ENCODE measurements around the gene SLC66A2. TPM values are rescaled to one million over a fixed set of nuclear protein-coding genes. Genes with fewer than 3 reads are reported as not detected.
A peak's percentile ranks its signal among the peaks of the same experiment; 100 is the strongest.

Gene SLC66A2
- total and polyA plus RNA-seq, 12 donors = 21.4 to 32.3 (median 25.6) TPM

GRCh38 chr18:79906706-79907105 lies 44.7 kb downstream of the SLC66A2 start:
- ATAC-seq (no peak), DNase-seq (no peak)
- Histone ChIP-seq H3K27me3 (no peaks in the 10 kb centered on the region), H3K36me3 (peaks cover 0 to 50% (median 21%) of the 10 kb centered on the region in 9 donors), H3K4me1 (peaks cover 0 to 3% (median 0%) of the 10 kb centered on the region in 9 donors), H3K9me3 (no peaks in the 10 kb centered on the region), H3K27ac (no peak overlapping the region), H3K4me3 (no peak overlapping the region)
- intact Hi-C loops (cut with DNase I) = no loop called here
- 99% methylated on average over 2 of the region's 2 CpGs for WGBS, 2 donors
- TF ChIP-seq CTCF (IDR thresholded peaks at IDR 0.05) = no peak

- ATAC-seq (no peak), DNase-seq (no peak)
- Histone ChIP-seq H3K9me3 (peaks cover 0 to 3% (median 0%) of the 10 kb centered on the region in 11 donors), H3K36me3 (peaks cover 0 to 50% (median 21%) of the 10 kb centered on the region in 9 donors), H3K4me1 (peaks cover 0 to 3% (median 0%) of the 10 kb centered on the region in 9 donors), H3K4me3 (no peak overlapping the region), H3K27me3 (no peaks in the 10 kb centered on the region), H3K27ac (no peak overlapping the region)
- 69 to 75% methylated on average over 1 of the region's 1 CpG for WGBS, 2 donors
- no peak for TF ChIP-seq CTCF (IDR thresholded peaks at IDR 0.05)
- intact Hi-C loops (cut with DNase I) = no loop called here
Observed at GRCh38 chr18:79905993-79906392, 45.5 kb downstream of the SLC66A2 start.

- 89 to 90% methylated on average over 21 of the region's 21 CpGs for WGBS, 2 donors
- intact Hi-C loops (cut with DNase I) = no loop called here
- peaks cover 0 to 3% (median 0%) of the 10 kb centered on the region in 9 donors for H3K4me1 ChIP-seq
- ATAC-seq (peak in 2 of 8 donors; percentile 29 to 33), DNase-seq (no peak)
- H3K4me3 ChIP-seq = no peak overlapping the region
- no peak for TF ChIP-seq CTCF (IDR thresholded peaks at IDR 0.05)
- H3K27me3 ChIP-seq = no peaks in the 10 kb centered on the region
- H3K9me3 ChIP-seq = peaks cover 0 to 8% (median 0%) of the 10 kb centered on the region in 11 donors
- H3K27ac ChIP-seq = no peak overlapping the region
- peaks cover 0 to 50% (median 21%) of the 10 kb centered on the region in 9 donors for H3K36me3 ChIP-seq
Observed at GRCh38 chr18:79905389-79905911, 46.0 kb downstream of the SLC66A2 start.

- no peak for DNase-seq
- no peaks in the 10 kb centered on the region for H3K27me3 ChIP-seq
- peaks cover 0 to 50% (median 21%) of the 10 kb centered on the region in 9 donors for H3K36me3 ChIP-seq
- no peak for TF ChIP-seq CTCF (IDR thresholded peaks at IDR 0.05)
- no peak overlapping the region for H3K27ac ChIP-seq
- intact Hi-C loops (cut with DNase I) = no loop called here
- peaks cover 0 to 3% (median 0%) of the 10 kb centered on the region in 9 donors for H3K4me1 ChIP-seq
- WGBS, 2 donors = 96 to 97% methylated on average over 27 of the region's 27 CpGs
- ATAC-seq = peak in 2 of 8 donors; percentile 6 to 10
- H3K4me3 ChIP-seq = no peak overlapping the region
- peaks cover 0 to 17% (median 0%) of the 10 kb centered on the region in 11 donors for H3K9me3 ChIP-seq
Observed at GRCh38 chr18:79904357-79905147, 46.9 kb downstream of the SLC66A2 start.
